ENCODE data around the gene TRIML1. TPM values are rescaled to one million over a fixed set of nuclear protein-coding genes. Genes with fewer than 3 reads are reported as not detected.

Gene TRIML1
- total RNA-seq, 1 donor from 2014 or later = not detected

DNA sequence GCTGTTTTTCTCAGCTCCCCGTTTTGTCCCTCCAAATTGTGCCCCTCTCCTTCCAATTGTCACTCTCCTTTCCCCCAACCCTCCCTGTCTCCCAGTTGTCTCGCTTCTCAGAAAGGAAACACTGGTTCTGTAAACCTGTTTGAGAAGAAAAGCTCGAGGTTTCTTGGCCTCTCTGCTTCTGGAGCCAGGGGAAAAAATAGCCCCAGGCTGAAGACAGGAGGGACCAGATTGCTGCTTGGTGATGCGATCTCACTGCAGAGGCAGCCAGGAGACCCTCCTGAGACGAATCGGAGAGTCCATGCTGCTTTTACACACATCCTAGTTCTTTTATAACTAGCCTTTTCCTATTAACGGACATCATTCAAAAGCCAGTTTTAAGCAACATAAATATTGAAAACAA lies 21.2 kb downstream of the TRIML1 start:
- DNase-seq (ENCODE audit: low spot score) = no peak
- no peaks in the 10 kb centered on the region for H3K27me3 Mint-ChIP-seq (ENCODE audit: insufficient read depth)
- intact Hi-C loops (cut with micrococcal nuclease) = no loop called here
- H3K4me3 Mint-ChIP-seq = no peak overlapping the region
- H3K36me3 Mint-ChIP-seq (ENCODE audit: low read depth) = no peaks in the 10 kb centered on the region
- no peak overlapping the region for H3K27ac Mint-ChIP-seq
- H3K9me3 Mint-ChIP-seq = peaks cover 17% of the 10 kb centered on the region
- H3K4me1 Mint-ChIP-seq (ENCODE audit: low read depth) = no peaks in the 10 kb centered on the region

DNA sequence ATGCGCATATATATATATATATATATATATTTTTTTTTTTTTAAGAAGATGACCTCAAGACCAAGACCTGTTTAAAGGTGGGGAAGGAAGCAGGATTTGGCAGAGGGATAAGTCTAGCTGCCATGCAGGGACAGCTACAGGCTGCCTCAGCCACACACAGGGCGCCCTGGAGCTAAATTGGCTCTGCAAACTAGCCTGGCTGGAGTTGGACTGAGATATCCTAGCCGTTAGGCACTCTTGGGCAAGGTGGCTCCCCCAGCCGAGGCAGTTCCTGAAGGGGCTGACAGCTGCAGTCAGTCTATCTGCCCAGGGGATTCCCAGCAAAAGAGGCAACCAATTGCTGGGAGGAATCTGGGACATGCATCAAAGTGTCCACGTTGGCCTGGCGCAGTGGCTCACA lies 21.9 kb downstream of the TRIML1 start:
- H3K4me1 Mint-ChIP-seq (ENCODE audit: low read depth) = no peaks in the 10 kb centered on the region
- intact Hi-C loops (cut with micrococcal nuclease) = no loop called here

DNA sequence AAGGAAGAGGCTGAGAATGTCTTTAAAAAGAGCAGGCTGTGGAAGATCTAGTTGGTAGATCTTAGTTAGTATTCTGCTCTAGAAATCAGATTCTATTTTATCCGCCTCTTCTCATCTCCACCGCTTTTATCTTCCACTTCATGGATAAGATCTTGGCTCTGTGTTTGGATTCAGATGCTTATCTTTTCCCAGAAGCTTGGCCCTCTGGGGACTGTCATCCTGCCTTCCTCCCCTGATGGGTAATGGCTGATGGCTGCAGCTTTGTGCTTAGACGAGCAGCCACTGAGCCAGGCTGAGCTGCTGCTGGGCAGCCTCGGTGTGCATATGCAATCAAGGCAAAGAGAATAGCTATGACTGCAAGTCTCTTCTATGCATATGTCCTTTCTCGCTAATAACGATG lies 23.5 kb downstream of the TRIML1 start:
- no peak for DNase-seq (ENCODE audit: low spot score)
- Mint-ChIP-seq H3K27ac (no peak overlapping the region), H3K27me3 (ENCODE audit: insufficient read depth) (no peaks in the 10 kb centered on the region), H3K36me3 (ENCODE audit: low read depth) (no peaks in the 10 kb centered on the region), H3K9me3 (peaks cover 10% of the 10 kb centered on the region), H3K4me3 (no peak overlapping the region), H3K4me1 (ENCODE audit: low read depth) (no peaks in the 10 kb centered on the region)
- intact Hi-C loops (cut with micrococcal nuclease) = no loop called here

More for the DNA sequence above, 21.9 kb downstream of the TRIML1 start:
- no peaks in the 10 kb centered on the region for H3K27me3 Mint-ChIP-seq (ENCODE audit: insufficient read depth)
- DNase-seq (ENCODE audit: low spot score) = no peak
- H3K9me3 Mint-ChIP-seq = peaks cover 17% of the 10 kb centered on the region
- H3K4me3 Mint-ChIP-seq = no peak overlapping the region
- H3K27ac Mint-ChIP-seq = no peak overlapping the region
- H3K36me3 Mint-ChIP-seq (ENCODE audit: low read depth) = no peaks in the 10 kb centered on the region

DNA sequence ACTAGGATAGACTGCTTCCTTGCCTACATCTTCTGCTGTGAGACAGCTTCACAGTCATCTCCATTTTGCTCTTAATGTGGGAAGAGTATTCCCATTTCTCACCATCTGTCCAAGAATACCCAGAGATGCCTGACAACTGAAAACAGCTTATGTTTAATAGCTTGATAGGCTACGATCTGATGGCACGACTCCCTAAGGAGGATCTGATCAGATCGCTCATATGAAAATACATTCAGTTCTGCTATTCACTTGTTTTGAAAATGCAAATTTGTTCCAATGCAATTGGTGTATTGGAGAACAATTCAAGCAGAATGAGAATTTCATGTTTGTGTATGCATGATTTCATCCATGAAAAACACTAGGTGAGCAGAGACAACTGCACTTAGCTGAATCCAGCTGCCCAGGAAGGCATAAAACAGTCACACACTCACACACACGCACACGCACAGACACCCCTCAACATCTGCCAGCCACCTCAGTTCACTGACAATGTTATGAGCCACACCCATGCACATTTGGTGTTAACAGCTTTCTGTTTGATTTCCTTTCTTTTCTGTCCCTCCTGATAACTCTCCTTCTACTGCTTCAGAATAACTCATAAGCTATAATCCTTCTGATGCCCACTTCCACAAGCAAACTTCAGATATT lies 29.6 kb downstream of the TRIML1 start:
- Mint-ChIP-seq H3K36me3 (ENCODE audit: low read depth) (no peaks in the 10 kb centered on the region), H3K4me1 (ENCODE audit: low read depth) (no peaks in the 10 kb centered on the region), H3K27me3 (ENCODE audit: insufficient read depth) (no peaks in the 10 kb centered on the region), H3K4me3 (no peak overlapping the region), H3K27ac (no peak overlapping the region), H3K9me3 (peaks cover 6% of the 10 kb centered on the region)
- DNase-seq (ENCODE audit: low spot score) = no peak
- intact Hi-C loops (cut with micrococcal nuclease) = no loop called here

DNA sequence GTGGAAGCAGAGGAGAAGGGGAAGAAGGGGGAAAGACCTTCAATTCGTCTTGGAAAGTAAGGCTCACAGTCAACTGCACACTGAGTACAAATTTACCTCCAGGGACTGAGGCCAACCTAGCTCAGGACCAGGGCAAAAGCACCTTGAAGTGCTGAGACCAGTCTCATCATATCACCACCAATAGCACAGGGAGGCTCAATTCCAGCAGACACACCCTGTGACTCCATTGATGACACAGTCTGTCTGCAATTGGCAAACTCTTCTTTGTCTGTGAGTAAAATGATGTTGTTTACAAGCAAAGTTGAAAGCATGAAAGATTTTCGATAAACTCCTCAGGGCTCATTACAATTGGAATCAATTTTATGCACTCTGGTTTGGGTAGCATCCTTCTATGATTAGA lies 32.3 kb downstream of the TRIML1 start:
- no peak for DNase-seq (ENCODE audit: low spot score)
- Mint-ChIP-seq H3K36me3 (ENCODE audit: low read depth) (no peaks in the 10 kb centered on the region), H3K27ac (no peak overlapping the region), H3K4me1 (ENCODE audit: low read depth) (no peaks in the 10 kb centered on the region), H3K9me3 (peaks cover 15% of the 10 kb centered on the region), H3K4me3 (no peak overlapping the region), H3K27me3 (ENCODE audit: insufficient read depth) (no peaks in the 10 kb centered on the region)
- intact Hi-C loops (cut with micrococcal nuclease) = no loop called here

DNA sequence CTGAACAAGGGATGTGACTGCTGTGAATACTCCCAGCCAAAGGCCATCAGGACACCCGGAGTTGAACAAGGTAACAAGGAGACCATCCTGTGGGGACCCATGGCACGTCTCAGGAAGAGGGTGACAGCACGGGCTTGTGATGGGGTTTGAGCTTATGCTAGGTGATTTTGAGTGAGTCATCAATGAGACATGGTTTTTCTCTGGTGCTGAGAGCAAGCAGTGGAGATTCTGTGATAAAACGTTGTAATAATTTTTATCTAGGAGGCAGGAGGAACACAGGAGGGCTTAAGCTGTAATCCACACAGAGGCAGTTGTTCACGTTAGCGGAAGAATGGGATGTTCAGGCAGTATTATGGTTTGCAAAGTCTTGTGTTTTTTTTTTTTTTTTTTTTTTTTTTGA lies 36.0 kb downstream of the TRIML1 start:
- Mint-ChIP-seq H3K4me3 (no peak overlapping the region), H3K27me3 (ENCODE audit: insufficient read depth) (no peaks in the 10 kb centered on the region), H3K36me3 (ENCODE audit: low read depth) (no peaks in the 10 kb centered on the region), H3K4me1 (ENCODE audit: low read depth) (no peaks in the 10 kb centered on the region), H3K9me3 (peaks cover 23% of the 10 kb centered on the region), H3K27ac (no peak overlapping the region)
- DNase-seq (ENCODE audit: low spot score) = no peak
- intact Hi-C loops (cut with micrococcal nuclease) = no loop called here

DNA sequence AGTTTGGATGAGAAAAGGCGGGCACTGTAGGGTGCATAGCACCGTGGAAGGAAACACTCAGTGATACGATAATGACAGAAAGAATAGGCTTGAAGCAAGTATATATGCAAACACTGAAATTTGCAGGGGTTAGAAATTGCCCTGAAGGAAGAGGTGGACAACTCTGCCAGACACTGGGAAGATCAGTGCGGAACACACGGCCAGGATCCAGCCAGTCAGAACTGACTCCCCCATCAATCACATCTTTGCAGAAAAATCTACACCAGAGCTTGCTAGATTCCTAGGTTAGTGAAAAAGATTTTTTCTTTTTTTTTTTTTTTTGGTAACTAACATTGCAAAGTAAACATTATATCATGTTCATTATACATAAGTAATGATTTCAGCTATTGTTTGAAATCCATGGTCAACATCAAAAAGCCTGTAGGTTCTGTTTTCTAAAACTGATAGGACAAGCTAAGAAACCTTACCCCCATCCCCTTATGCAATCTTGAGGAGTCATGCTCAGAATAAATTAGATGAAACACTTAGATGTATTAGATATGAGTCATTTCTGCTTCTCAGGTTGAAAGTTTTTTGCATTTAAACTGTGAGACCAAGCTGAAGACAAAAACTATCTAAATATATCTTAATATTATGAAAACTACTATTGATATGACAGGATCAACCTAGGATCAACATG lies 38.9 kb downstream of the TRIML1 start:
- intact Hi-C loops (cut with micrococcal nuclease) = no loop called here
- Mint-ChIP-seq H3K27me3 (ENCODE audit: insufficient read depth) (no peaks in the 10 kb centered on the region), H3K4me1 (ENCODE audit: low read depth) (no peaks in the 10 kb centered on the region), H3K36me3 (ENCODE audit: low read depth) (no peaks in the 10 kb centered on the region), H3K27ac (no peak overlapping the region), H3K4me3 (no peak overlapping the region), H3K9me3 (peaks cover 29% of the 10 kb centered on the region)
- DNase-seq (ENCODE audit: low spot score) = no peak

DNA sequence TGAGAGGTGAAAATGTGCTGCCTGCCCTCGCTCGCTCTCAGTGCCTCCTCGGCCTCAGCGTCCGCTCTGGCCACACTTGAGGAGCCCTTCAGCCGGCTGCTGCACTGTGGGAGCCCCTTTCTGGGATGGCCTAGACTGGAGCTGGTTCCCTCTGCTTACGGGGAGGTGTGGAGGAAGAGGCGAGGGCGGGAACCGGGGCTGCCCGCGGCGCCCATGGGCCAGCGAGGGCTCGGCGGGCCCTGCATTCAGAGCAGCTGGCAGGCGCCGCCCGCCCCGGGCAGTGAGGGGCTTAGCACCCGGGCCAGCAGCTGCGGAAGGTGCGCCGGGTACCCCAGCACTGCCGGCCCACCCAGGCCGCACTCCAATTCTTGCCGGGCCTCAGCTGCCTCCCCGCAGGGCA lies 39.6 kb downstream of the TRIML1 start:
- Mint-ChIP-seq H3K36me3 (ENCODE audit: low read depth) (no peaks in the 10 kb centered on the region), H3K4me1 (ENCODE audit: low read depth) (no peaks in the 10 kb centered on the region), H3K27me3 (ENCODE audit: insufficient read depth) (no peaks in the 10 kb centered on the region), H3K4me3 (no peak overlapping the region), H3K9me3 (peaks cover 29% of the 10 kb centered on the region), H3K27ac (no peak overlapping the region)
- intact Hi-C loops (cut with micrococcal nuclease) = no loop called here
- DNase-seq (ENCODE audit: low spot score) = no peak

DNA sequence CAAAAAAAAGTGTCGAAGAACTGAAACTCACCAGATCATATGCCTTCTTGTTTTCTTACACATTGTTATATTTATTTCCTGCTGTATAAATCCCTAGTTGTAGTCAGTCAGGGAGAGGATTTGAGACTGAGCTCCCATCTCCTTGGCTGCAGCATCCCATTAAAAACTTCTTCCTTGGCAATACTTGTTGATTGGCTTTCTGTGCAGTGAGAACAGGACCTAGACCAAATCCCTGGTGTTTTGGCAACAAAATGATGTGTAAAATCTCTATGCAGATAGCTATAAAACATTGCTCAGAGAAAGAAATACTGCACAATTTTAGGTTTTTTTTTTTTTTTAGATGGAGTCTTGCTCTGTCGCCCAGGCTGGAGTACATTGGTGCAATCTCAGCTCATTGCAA lies 47.9 kb downstream of the TRIML1 start:
- no peak for DNase-seq (ENCODE audit: low spot score)
- Mint-ChIP-seq H3K27me3 (ENCODE audit: insufficient read depth) (no peaks in the 10 kb centered on the region), H3K27ac (no peak overlapping the region), H3K4me1 (ENCODE audit: low read depth) (no peaks in the 10 kb centered on the region), H3K36me3 (ENCODE audit: low read depth) (no peaks in the 10 kb centered on the region), H3K4me3 (no peak overlapping the region), H3K9me3 (peaks cover 5% of the 10 kb centered on the region)
- intact Hi-C loops (cut with micrococcal nuclease) = no loop called here

DNA sequence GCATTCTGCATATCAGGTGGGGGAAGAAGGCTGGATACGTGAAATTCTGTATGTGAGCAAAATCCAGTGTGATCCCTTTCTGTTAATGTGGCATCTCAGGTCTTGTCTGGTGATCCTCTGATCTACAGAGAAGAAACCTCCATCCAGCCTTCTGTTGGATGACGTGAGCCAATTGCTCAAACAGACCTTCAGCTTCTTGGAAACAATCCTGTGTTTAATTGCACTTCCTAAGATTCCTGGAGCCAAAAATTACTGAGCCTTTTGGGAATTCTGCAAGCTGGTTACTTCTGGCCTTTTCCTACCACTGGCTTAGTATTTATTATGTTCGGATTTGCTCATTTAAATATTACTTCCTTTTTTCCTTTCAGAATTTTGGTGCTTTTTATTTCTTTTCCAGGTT lies 51.2 kb downstream of the TRIML1 start:
- no peak overlapping the region for H3K4me3 Mint-ChIP-seq
- intact Hi-C loops (cut with micrococcal nuclease) = no loop called here
- no peaks in the 10 kb centered on the region for H3K4me1 Mint-ChIP-seq (ENCODE audit: low read depth)
- no peaks in the 10 kb centered on the region for H3K27me3 Mint-ChIP-seq (ENCODE audit: insufficient read depth)
- H3K9me3 Mint-ChIP-seq = no peaks in the 10 kb centered on the region
- H3K36me3 Mint-ChIP-seq (ENCODE audit: low read depth) = no peaks in the 10 kb centered on the region
- DNase-seq (ENCODE audit: low spot score) = no peak
- no peak overlapping the region for H3K27ac Mint-ChIP-seq

DNA sequence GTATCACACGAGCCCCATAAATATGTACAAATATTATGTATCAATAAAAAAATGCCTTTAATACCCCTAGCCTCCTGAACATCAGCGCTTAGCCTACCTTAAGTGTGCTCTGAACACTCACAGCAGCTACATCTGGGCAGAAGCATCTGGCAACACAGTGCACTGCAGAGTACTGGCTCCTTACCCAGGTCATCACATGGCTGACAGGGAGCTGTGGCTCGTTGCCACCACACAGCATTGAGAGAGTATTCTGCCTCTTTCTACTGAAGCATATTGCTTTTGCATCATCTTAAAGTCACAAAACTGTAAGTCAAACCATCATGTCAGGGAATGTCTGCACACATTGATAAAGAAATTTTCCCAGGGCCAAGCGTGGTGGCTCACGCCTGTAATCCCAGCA lies 55.2 kb downstream of the TRIML1 start:
- H3K27me3 Mint-ChIP-seq (ENCODE audit: insufficient read depth) = no peaks in the 10 kb centered on the region
- H3K36me3 Mint-ChIP-seq (ENCODE audit: low read depth) = no peaks in the 10 kb centered on the region
- H3K4me1 Mint-ChIP-seq (ENCODE audit: low read depth) = no peaks in the 10 kb centered on the region
- intact Hi-C loops (cut with micrococcal nuclease) = no loop called here
- DNase-seq (ENCODE audit: low spot score) = no peak
- no peak overlapping the region for H3K4me3 Mint-ChIP-seq
- no peak overlapping the region for H3K27ac Mint-ChIP-seq
- H3K9me3 Mint-ChIP-seq = peaks cover 6% of the 10 kb centered on the region

DNA sequence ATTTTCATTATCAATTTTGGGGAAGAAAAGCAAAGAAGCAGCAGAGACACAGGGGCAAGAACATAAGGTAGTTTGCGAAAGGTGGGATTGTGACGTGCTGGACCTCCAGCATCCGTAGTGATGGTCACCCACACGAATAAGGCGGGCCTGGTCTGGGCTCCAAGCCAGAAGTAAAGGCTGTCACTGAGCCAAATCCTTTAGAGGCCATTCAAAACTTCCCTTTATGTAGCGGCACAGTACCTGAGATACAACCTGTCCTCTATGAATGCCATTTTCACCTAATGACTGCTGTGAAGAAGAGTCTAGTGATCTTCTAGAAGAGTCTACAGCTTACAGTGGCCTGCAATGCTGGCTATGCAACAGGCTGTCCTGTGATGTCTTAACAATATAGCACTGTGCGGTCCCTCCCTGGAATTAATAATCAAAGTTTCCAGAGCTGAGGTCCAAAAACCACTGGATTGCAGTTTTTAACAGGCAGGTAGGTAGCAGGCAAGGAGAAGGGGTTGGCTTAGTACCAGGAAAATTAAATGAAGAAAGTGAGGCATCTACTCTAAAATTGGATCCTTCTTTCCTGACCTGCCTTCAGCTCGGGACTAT lies 56.2 kb downstream of the TRIML1 start:
- Mint-ChIP-seq H3K9me3 (peaks cover 8% of the 10 kb centered on the region), H3K4me3 (no peak overlapping the region), H3K27me3 (ENCODE audit: insufficient read depth) (no peaks in the 10 kb centered on the region), H3K36me3 (ENCODE audit: low read depth) (no peaks in the 10 kb centered on the region), H3K27ac (no peak overlapping the region), H3K4me1 (ENCODE audit: low read depth) (no peaks in the 10 kb centered on the region)
- intact Hi-C loops (cut with micrococcal nuclease) = no loop called here
- DNase-seq (ENCODE audit: low spot score) = no peak

DNA sequence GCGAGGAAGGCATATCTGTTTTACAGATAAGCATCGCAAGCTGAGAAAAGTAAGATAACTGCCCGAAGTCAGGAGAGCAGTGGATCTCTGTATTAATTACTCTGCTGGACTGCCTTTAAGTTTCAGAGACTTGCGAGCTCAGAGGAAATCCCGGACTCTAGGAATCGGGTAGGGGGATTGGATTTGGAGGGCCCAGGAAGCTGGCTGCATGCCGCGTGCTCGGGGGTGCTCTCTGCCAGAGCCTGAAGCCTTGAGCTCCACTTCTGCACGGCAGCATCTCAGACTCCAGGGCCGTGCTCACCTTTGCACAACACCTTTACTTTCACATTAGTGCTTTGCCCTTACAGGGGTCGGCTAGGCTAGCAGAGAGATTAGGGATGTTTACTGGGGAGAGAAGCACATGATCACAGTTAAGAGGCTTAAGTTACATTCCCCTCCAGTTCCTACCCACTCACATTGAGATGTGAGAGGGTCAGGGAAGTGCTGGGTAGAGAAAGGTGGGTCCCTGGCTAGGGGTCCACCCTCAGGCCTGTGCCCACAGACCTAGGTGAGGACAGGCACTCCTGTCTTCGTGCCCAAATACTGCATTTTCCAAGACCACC lies 57.0 kb downstream of the TRIML1 start:
- intact Hi-C loops (cut with micrococcal nuclease) = no loop called here
- H3K27me3 Mint-ChIP-seq (ENCODE audit: insufficient read depth) = no peaks in the 10 kb centered on the region

More for the DNA sequence above, 57.0 kb downstream of the TRIML1 start:
- no peak overlapping the region for H3K27ac Mint-ChIP-seq
- H3K36me3 Mint-ChIP-seq (ENCODE audit: low read depth) = no peaks in the 10 kb centered on the region
- H3K4me1 Mint-ChIP-seq (ENCODE audit: low read depth) = no peaks in the 10 kb centered on the region
- H3K4me3 Mint-ChIP-seq = no peak overlapping the region
- peaks cover 10% of the 10 kb centered on the region for H3K9me3 Mint-ChIP-seq
- no peak for DNase-seq (ENCODE audit: low spot score)

Data from activated T-helper 1 cell treated with anti-CD3 and anti-CD28 coated beads, Interleukin-12 subunit alpha, Interleukin-12 subunit beta, Interleukin-2, Interleukin-4 antibody, amounts not matched to agents 30 ng/mL and 10 ng/mL and 1 ng/mL, durations not matched to agents 14 hours and 24 hours and 36 hours (primary cell).